Liver (tissue), 3 donors: Measurements from ENCODE around the gene CNTNAP1.

ENCODE experiments used
- CTCF ChIP-seq: fragments of 150-350 bp; IDR thresholded peaks from 2 replicates; pipeline ENCODE4 v1.5.1; 2017; ENCODE audit warnings: improper control_type of control experiment, low read depth, low read length; ENCODE audit not compliant: missing input control
- GABPA ChIP-seq, 2 donors: IDR thresholded peaks in 1 of 2; conservative IDR thresholded peaks in 1 of 2; 2 replicates each; pipeline ENCODE4 v1.6.1; 2016; ENCODE audit warnings: antibody characterized with exemption in 2 of 2, mild to moderate bottlenecking in 1 of 2, moderate library complexity in 1 of 2
- HNF4G ChIP-seq: IDR thresholded peaks from 2 replicates; pipeline ENCODE4 v1.6.1; 2016; ENCODE audit warnings: antibody characterized with exemption
- MAX ChIP-seq: IDR thresholded peaks from 2 replicates; pipeline ENCODE4 v1.6.1; 2016; ENCODE audit warnings: antibody characterized with exemption
- RAD21 ChIP-seq, 2 donors: IDR thresholded peaks; 2 replicates each; pipeline ENCODE4 v1.6.1; 2016; ENCODE audit warnings: antibody characterized with exemption in 2 of 2, mild to moderate bottlenecking in 2 of 2
- REST ChIP-seq: IDR thresholded peaks from 2 replicates; pipeline ENCODE4 v1.6.1; 2016; ENCODE audit warnings: antibody characterized with exemption, mild to moderate bottlenecking
- YY1 ChIP-seq: IDR thresholded peaks from 2 replicates; pipeline ENCODE4 v1.6.1; 2016; ENCODE audit warnings: antibody characterized with exemption, mild to moderate bottlenecking
- donor health status: healthy.
- donor health status: healthy.

- TF ChIP-seq RAD21 (IDR thresholded peaks at IDR 0.05) = no peak
- no peak for TF ChIP-seq CTCF
- no peak for TF ChIP-seq MAX
- TF ChIP-seq REST = no peak
- no peak for TF ChIP-seq GABPA (IDR thresholded peaks at IDR 0.05 in 1 of 2, conservative IDR thresholded peaks at IDR 0.05 in 1 of 2)
- TF ChIP-seq YY1 = no peak
- TF ChIP-seq HNF4G = no peak
These were observed 11.3 kb upstream of the CNTNAP1 start for GRCh38 chr17:42670789-42671657.
